Stimulated activated CD4-positive, alpha-beta T cell treated with anti-CD3 and anti-CD28 coated beads, Interleukin-15, amount 100 ng/mL, for 24 hours (primary cell): ENCODE data around the gene MTMR10.

Experiments used
- DNase-seq: peaks from one replicate; pipeline ENCODE4 v3.0.0-alpha.2; 2020

Gene MTMR10

GRCh38 chr15:31013863-31014607 is 22.6 kb upstream of the MTMR10 start:
- DNase-seq = no peak

DNA sequence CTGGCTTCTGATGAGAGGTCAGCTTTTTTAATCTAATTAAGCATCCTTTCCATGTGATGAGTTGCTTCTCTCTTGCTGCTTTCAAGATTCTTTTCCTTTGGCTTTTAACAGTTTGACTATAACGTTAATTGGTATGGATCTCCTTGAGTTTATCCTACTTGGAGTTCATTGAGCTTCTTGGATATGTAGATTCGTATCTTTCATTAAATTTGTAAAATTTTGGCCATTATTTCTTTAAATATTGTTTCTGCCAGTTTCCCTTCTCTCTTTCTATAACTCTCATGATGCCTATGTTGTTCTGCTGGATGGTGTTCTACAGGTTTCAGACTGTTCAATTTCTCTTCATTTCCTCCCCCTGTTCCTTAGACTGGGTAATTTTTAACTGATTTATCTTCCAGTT is 21.0 kb upstream of the MTMR10 start:
- no peak for DNase-seq

DNA sequence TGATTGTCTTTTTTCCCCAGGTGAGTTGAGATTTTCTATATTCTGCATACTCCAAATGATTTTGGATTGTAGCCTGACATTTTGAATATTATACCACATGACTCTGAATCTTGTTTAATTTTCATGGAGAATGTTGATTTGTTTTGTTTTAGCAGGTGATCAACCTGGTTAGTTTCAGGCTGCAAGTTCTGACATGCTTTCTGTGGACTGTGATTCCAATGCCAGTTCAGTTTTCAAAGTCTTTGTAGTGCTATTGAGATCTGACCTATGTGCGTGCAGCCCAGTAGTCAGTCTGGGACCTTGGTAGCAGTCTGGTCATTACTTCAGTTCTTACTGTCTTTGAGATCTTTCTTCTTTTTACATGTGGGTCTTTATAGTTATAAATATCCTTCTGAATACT is 18.6 kb upstream of the MTMR10 start:
- no peak for DNase-seq

DNA sequence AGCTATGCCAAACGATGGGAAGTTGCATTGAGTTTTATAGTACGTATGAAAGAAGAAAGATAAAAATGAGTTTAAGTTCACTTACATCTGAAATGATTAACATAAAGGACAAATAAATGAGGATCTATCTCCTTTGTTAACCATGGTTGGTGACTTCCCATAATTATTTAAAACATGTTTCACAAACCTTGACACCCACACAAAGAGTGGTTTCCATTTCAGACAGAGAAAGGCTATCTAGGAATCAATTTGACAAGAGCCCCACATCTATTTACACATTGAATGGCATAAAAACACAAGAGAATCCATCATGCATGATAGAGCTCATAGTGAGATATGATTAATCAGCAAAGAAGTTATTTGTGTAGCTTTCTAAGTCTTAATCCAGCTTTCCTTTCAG is 14.2 kb upstream of the MTMR10 start:
- DNase-seq = no peak

DNA sequence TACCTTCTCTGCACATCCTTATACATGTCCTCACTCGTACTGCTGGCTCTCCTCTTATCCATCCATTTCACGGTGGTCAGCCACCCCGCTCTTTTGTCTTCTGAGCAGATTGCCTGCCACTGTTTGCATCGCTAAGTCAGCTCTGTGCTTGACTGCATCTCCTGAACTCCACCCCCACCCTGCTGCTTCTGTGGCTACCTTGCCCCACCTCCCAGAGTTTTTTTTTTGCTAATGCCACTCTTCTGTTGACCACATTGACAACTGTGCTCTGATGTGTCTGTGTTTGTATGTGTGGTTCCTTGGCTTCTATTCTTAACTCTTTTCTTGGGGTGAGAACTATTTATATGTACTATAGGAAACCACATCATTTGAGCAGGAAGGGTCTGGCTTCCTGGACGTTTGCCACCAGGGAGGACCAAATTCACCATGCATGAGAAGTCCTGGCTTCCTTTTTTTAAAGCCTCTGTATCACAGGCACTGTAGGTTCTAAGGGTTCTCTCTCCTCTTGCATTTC is 12.8 kb upstream of the MTMR10 start:
- no peak for DNase-seq

DNA sequence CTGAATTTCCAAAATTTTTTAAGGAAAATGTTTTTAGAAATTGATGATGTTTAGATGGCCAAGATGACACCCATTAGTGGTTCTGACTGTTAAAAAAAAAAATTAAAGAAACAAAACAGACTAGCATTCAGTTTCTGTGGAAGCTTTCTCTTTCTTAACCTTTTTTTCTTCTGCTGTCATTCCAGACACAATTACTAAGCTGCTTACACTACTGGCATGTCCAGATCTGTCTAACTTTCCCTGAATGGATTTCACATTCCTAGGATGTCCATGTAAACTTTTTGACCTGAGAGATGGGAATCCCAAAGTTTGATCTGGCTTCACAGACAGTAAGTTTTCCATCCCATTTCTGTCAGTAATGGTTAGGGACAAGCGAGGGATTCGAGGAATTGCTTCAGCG is 10.3 kb upstream of the MTMR10 start:
- no peak for DNase-seq

DNA sequence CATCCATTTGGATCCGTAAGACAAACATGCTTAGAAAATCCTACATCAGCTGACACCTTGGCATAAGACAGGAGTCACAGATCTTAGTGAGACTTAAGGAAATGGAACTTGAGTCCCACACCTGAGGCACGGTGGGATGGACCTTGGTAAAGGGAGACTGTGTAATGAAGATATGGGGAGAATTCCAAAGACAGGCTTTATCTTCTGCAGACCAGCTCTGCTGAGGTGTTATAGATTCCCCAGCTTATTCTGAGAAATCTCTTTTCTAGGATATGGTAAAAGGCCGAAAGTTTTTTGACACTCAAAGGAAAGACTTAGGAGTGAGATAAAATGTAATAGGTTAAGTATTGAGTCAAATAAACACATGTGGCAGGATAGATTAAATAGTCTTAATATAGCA is 8.3 kb upstream of the MTMR10 start:
- no peak for DNase-seq

DNA sequence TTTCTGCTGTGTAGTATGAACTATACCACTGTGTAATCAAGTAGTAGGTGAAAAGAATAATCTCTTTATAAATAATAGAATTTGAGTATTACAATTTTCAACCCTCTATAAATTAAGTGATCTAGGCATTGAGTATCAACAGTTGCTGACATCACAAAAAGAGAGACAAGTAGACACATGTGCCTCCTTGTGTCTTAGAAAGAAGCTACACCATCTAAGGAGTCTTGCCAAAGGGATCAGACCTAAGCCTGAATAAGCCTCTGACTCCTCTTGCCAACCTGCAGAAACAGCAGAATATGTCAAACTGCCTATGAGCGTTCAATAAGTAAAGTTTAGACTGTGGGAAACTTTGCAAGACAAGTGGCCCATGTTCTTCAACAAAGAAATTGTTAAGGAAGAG is 5.8 kb upstream of the MTMR10 start:
- no peak for DNase-seq

DNA sequence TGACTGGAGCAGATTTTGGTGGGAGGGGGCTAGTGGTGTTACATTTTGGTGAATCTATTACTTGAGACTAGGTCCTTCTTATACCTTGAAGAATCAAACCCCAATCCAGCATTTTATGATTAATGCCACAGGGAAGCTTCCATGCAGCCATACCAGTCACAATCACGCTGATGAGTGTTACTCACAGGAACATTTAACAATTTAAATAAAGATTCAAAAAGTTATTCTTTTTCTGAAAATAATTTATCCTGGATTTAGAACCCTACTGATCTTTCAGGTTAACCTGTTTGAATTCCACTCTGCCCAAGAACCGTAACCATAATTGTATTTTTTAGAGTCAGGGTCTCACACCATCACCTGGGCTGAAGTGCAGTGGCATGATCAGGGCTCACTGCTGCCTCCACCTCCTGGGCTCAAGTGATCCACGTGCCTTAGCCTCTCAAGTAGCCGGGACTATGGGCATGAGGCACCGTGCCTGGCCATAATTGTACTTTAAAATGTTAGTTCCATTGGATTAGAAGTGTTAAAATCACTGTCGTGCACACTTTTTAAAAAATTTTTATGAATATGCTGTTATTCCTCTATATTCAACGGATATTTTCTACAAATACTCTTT is 929 bp upstream of the MTMR10 start:
- DNase-seq = no peak

DNA sequence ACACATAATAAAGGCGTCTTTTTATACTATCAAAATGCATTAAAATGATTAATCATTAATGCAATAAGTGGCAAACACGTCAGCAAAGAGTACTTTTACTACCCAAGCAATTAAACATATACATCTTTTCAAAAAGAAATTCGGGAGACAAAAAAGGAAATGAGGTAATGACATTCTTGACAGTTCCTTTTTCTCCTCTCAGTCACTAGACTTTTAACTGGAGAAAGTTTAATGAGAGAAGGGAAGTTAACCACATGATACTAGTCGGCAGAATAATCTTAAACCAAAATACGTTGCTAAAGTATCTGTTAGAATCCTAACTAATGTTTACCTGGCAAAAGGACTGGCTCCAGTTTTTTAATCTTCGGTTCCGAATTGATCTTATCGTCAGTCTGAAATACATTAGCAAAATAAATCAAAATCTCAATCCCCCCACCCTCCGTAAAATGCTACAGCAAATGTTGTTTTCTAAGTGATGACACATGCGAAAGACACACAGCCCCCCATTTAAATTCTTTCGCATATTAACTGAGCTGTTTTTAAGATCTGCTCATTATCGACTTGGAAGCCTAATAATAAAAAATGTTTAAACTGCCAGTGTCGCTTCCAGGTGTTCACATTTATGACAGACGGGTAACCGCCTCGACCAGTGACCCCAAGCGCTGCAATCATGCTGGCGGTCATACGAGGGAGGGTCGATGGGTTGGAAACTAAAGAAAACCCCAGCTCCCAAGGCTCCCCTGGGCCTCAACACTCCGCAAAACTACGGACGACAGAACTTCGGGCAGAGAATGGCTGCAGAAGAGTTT is 778 bp downstream of the MTMR10 start:
- DNase-seq = no peak

- DNase-seq = no peak
These were observed 1.4 kb downstream of the MTMR10 start for GRCh38 chr15:30990036-30990435.

GRCh38 chr15:30985081-30985531 is 6.3 kb downstream of the MTMR10 start:
- no peak for DNase-seq

GRCh38 chr15:30984542-30984941 is 6.9 kb downstream of the MTMR10 start:
- DNase-seq = no peak

DNA sequence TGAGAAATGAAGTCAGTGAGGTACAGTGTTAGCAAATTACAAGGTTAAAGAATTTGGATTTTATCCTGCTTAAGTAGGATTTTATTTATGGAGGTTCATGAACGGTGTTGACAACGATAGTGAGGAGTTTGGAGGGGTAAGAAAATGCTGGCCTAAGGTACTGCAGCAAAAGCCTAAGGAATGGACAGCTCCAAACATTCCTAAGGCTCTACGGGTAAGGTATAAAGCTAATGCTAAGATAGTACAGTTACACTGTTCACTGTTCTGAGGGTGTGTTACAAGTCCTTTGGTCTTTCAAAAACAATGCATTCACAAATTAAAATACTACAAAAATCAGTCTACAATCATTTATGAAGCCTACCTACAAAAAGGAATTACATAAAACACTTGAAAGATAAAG is 7.3 kb downstream of the MTMR10 start:
- no peak for DNase-seq

- DNase-seq = no peak
These were observed 12.0 kb downstream of the MTMR10 start for GRCh38 chr15:30979457-30979856.

- DNase-seq = no peak
These were observed 13.1 kb downstream of the MTMR10 start for GRCh38 chr15:30978328-30978727.

- no peak for DNase-seq
These were observed 17.3 kb downstream of the MTMR10 start for GRCh38 chr15:30974112-30974511.

DNA sequence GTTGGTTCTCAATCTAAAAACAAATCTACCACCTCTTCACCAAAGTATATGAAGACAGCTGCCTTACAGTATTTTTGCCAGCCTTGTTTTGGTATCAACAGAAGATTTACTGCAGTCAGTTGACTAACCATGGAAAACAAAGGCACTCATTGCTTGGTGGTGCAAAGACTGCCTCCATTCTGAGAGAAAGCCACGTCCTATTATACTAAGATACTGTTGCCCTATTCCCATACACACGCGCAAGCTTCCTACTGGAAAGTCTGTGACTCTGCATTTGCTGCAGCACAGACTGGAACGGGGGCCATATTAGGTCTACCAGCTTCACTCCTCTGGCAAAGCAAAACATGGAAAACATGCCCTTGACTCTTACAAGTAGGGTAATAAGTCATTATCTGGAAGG is 18.0 kb downstream of the MTMR10 start:
- no peak for DNase-seq

DNA sequence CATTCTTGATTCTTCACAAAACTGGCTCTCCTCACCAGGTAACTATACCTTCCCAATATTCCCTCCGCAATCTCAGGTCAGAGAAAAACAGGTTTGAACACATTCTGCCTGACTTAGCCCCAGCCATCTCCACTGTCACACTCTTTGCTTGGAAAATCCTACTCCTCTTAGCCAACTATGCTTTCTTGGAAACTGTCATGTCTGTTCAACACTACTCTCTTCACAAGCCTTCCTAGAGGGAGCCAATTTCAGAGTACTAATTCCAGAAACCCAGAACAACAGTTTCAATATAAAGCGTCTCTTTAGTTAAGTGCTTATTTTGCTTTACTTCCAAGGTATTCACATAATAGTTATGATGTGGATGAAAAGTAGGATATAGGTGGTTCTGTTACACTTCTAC is 21.7 kb downstream of the MTMR10 start:
- DNase-seq = no peak

DNA sequence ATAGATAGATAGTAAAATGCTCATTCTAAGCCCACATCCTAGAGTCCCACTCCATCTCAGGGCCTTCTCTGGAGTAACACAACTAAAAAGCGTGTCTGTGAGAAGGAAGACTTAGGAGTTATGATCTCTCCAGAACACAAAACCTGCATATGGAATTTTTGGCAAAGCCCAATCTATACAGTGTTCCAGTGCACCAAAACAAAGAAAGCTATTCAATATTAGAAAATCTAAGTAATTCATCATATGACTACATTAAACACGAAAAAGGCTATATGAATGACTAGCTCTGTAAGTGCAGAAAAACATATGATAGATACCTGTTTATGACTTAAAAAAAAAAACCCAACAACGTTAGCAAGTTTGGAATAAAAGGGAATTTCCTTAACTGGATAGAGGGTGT is 27.7 kb downstream of the MTMR10 start:
- no peak for DNase-seq

GRCh38 chr15:30962659-30963058 is 28.8 kb downstream of the MTMR10 start:
- DNase-seq = no peak

DNA sequence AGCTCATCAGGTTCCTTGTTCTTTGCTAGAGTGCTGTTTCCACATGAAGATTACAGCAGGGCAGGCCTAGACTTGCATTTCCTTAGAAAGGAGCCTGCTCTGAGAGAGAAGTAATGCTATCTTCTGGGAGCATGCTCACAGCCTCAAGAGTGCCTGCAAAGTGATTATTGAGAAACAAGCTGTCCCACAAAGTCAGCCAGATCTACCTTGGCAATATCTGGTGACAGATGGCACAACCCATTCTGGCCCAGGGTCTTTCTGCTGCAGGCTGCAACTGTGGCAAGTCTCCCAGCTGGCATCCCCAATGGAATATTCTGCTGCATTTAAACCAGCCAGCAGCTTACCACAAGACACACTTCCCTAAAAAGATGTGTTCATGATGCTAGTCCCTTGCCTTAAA is 29.3 kb downstream of the MTMR10 start:
- no peak for DNase-seq

DNA sequence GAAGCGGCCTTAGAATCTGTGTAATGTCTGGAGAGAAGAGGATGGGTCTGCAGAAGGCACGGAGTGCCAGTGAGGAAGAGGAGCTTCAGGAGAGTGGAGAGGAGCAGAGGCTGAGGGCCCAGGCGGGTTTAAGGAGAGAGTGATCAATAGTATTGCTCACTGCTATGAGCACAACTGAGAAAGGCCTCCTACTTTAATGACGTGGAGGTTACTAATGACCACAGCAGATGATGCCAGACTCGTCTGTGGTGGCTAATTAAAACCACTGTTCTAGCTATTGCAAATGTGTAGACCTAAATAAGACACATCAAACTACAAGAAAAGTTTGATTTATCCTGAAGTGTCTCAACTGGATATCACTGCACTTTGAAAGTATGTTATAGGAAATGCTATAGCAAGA is 33.2 kb downstream of the MTMR10 start:
- no peak for DNase-seq
